Hepatic stellate cell (primary cell): ENCODE data around the gene ZNF580.

Source experiments
- DNase-seq: peaks from one replicate; pipeline ENCODE4 v3.0.0; 2011; ENCODE audit warnings: low spot score

Gene ZNF580

DNA sequence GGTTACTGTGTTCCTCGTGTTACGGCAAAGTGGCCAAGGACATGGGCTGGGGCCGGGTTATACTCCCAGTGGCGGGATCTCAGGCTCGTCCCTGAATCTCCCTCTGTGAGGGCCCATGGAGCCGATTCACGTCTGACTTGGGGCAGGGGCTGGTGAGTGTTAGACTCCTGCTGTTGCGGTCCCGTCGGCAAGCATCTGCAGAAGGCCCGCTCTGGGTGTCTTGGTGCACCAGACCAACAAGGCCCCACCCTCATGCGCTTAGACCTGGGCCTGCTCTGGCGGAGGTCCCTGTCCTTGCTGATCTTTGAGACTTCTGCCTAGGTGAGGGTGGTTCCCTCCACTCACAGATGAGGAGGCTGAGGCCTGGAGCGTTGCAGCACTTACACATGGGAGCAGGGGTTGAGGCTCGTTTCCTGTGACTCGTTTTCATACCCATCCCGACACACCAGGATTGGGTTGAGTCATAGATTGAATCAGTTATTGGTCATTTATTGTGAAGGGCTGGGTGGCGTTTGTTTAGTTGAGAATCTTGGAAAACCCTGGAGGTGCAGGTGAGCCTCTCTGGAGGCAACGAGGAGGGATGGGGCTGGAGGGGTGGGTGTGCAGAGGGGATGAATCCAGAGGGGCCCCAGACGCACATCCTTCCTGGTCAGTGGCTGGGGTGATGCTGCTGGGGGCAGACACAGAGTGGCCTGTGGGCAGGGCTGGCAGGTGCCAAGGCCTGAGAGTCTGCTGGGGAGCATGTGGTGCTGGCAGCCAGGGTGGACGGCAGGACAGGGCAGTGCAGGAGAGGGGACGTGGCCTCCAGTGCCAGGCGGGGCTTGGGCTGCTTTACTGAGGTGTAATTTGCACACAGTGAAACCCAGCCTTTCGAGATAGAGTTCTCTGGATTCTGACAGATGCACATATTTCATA, 38.8 kb downstream of the ZNF580 start:
- DNase-seq = no peak

DNA sequence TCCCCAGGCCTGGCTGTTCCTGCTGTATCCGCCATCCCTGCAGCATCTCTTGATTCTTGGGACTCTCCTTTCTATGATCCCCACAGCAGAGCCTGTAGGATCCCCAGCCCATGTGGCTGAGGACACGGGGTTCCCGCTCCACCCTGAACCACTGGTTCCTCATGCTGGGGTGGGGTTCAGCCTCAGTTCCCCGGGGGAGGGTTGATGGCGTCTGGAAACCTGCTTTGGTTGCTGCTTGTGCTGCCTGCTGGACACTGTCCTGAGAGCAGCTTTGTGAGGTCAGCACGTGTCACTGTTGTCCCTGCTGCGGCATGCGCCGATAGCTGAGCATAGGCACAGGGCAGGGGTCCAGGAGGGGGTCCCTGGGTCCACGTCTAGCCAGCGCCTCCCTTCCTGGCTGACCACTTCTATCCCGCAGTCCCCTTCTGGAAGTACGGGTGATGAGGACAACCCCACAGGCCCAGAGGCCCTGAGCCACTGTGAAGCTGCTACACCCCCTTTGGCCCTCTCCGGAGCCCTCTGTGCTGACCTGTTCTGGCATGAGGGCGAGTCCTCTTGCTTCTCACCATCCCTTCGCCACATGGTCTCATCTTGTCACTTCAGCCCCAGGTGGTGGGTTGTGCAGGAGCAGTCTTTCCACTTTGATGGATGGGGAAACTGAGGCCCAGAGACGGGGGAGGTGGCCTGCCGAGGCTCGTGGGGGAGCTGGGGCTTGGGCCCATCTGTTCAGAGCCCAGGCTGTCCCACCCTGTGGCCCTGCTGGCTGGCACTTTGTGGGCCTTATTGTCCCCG, 39.7 kb downstream of the ZNF580 start:
- no peak for DNase-seq

DNA sequence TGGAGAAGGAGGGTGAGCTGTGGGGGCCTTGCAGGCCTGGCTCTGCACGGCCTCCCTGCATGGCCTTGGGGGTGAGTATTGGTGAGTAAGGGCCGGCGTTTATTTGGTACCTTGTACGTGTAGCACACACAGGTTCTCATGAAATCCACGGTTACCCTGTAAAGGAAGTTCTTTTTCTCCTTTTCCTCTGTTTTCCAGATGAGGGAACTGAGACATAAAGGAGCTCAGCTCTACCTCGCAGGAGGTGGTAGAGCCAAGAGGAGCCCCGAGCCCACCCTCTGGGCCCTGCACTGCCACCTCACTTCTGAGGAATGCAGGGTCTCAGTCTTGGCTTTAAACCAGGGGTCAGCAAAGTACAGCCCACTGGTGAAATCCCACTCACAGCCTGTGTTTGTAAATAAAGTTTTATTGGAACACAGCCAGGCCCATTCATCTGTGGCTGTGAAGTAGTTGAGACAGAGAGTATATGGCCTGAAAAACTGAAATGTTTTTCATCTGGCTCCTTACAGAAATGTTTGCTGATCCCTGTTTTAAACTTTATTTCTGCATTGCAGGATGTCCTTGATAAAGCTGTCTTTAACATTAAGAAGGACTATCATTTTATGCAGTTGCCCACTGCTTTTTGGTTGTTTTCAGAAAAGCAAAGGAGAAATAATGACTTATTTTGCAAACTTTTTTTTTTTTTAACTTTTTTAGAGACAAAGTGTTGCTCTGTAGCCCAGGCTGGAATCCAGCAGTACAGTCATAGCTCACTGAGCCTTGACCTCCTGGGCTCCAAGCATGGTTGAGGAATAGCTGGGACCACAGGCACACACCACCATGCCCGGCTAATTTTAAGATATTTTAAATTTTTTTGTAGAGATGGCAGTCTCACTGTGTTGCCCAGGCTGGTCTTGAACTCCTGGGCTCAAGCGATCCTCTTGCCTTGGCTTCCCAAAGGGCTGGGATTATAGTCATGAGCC, 40.6 kb downstream of the ZNF580 start:
- DNase-seq = no peak

DNA sequence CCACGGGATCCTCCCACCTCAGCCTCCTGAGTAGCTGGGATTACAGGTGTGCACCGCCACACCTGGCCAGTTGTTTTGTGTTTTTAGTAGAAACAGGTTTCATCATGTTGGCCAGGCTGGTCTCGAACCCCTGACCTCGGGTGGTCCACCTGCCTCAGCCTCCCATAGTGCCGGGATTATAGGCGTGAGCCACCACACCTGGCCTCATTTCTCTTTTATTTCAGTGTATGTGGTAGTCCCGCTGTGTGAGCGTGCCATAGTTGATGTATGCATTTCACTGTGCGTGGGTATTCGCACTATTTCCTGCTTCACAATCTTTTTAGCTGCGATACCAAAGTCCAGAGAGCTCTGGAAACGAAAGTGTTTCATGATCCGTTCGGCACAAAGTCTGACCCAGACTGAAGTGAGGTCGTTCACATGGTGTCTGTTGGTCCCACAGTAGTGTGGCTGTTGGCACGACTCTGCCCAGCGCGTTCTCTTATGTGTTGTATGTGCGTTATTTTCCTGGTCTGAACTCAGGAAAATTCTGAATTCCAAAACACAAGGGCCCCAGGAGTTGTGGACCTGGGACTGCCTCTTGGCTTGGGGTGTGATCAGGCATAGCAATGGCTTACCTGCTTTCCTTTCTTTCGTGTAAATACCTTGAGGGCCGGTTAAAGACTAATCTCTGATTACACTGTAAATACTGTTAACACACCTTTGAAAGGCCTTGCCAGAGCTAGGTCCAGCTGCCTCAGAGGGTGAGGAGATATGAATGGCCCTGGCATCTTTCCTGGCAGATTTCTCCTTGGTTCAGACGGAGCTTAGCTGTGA, 42.9 kb downstream of the ZNF580 start:
- no peak for DNase-seq

DNA sequence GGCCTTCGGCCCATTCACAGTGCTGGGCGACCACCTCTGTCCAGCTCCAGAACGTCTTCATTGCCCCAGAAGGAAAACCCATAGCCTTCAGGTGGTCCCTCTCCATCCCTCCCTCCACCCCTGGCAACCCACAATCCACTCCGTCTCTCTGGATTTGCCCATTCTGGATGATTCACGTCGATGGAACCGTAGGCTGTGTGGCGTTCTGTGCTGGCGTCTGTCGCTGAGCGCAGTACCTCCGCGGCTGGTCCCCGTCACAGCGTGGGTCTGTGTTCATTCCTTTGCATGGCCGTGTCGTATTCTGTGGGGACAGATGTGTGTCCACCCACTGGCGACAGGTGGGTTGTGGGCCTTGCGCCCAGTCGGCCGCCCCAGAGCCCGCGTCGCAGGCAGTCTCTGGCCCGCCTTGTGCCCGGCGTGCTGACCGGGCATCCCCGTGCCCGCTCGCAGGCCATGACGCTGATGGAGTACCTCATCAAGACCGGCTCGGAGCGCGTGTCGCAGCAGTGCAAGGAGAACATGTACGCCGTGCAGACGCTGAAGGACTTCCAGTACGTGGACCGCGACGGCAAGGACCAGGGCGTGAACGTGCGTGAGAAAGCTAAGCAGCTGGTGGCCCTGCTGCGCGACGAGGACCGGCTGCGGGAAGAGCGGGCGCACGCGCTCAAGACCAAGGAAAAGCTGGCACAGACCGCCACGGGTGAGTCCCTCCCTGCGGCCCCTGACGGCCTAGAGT, 44.3 kb downstream of the ZNF580 start:
- no peak for DNase-seq

DNA sequence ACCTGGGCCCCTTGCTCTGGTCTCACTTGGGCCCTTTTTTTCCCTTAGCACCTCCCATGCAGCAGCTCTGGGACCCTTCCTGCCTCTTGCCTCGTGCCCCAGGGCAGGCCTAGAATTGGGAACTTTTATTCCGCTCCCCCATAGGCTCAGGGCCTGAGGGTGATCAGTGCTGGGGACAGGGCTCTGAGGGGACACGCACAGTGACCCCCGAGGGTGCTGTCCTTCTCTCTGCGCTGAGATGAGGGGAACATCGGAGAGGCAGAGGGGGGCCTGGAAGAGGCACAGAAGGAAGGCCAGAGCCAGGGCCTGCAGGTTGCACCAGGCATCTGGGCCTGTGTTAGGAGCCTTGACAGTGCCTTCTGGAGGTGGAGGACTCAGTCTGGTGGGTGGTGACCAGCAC, 45.0 kb downstream of the ZNF580 start:
- DNase-seq = no peak

DNA sequence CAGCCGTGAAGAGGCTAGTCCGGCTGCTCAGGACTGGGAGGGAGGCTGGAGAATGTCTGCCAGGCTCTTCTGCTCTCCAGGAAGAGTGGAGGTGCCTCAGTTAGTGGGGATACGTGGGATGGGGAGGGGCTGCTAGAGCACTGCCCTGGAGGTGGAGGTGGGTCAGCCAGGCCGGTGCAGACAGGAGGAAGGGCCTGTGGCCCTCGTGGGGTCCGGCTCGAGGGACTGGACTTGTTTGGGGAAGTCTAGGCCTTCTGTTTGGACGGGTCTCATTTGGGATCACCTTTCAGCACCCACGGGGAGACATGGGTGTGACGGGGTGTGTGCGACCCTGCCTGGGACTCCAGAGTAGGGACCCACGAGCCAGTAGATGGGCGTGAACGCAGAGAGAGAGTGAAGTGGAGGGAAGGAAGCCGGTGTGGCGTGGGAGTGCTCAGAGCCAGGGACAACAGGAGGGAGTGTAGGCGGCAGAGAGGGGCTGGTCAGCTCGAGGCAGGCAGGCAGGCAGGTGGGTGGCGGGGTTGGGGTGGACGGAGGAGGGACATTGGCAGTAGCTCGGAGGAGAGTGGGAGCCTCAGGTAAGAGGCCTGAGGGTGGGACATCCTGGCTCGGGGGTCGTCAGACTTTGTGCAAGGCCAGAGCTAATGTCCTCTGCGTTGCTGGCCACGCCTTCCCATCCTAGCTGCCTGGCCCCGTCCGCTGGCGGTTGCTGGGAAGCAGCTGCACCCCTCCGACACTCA, 45.7 kb downstream of the ZNF580 start:
- no peak for DNase-seq

DNA sequence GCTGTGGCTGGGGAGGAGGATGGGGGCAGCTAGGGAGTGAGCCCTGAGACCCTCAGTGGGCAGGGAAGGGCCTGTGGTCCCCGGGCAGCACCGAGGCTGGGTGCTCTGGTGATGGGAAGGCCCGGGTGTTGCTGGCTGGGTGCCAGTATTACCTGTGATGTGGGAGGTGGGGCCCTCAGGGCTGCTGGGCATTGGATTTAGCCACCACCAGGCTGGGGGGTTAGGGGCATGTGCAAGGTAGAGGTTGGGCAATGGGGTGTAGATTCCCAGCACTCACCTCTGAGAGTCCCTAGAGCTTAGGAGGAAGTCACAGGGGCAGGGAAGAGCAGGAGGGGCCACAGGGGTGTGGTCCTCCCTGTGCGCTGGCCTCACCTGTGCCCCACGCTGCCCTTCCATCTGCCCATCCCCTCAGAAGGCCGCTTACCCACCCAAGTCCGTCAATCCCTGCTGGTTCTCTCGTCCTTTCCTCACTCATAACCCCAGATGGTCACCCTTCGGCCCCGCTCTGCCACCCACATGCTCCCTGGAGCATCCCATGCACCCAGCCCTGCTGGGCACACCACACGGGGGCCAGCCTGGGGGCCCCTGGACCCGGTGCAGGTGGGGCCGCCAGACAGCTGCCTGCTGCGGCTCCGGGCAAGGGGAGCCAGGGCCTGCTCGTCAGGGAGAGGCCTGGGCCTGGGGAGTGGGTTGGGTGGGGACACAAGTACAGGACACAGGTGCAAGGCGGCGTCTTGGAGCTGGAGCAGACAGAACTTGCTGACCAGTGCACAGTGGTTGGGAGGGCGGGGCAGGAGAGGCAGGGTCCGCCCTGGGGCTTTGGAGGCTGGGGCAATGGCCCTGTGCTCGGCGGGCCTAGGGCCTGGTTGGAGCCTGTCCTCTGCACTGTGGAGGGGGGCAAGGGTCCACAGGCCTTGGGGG, 46.7 kb downstream of the ZNF580 start:
- no peak for DNase-seq

DNA sequence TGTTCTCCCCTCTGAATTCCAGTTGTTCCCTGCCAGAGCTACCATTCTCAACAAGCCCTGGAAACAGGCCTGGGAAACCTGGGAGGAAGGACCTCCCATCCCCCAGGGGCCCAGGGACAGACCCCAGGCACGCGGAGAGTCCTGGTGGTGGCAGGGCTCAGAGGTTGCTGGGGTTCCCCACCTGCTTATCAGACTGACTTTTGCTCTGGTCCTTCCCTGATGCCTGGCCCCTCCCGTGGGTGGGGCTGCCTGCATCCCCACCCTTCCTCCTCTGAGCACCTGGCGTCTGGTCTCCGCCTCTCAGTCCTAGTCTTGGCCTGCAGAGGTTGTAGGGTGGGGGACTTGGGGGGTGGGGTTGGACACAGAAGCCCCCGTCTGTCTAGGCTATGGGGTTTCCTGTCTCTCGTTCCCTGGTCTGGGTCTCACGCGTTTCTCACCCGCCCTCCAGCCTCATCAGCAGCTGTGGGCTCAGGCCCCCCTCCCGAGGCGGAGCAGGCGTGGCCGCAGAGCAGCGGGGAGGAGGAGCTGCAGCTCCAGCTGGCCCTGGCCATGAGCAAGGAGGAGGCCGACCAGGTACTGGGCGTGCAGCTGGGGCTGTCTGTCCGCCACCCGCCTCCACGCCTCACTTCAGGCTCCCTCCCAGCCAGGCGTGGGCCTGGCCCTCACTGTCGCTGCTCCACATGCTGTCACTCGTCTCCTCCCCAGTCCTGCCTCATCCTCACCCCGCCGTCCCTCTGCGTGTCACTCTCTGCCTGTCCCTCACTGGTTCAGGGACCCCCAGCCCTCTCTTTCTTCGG, 47.8 kb downstream of the ZNF580 start:
- DNase-seq = no peak

DNA sequence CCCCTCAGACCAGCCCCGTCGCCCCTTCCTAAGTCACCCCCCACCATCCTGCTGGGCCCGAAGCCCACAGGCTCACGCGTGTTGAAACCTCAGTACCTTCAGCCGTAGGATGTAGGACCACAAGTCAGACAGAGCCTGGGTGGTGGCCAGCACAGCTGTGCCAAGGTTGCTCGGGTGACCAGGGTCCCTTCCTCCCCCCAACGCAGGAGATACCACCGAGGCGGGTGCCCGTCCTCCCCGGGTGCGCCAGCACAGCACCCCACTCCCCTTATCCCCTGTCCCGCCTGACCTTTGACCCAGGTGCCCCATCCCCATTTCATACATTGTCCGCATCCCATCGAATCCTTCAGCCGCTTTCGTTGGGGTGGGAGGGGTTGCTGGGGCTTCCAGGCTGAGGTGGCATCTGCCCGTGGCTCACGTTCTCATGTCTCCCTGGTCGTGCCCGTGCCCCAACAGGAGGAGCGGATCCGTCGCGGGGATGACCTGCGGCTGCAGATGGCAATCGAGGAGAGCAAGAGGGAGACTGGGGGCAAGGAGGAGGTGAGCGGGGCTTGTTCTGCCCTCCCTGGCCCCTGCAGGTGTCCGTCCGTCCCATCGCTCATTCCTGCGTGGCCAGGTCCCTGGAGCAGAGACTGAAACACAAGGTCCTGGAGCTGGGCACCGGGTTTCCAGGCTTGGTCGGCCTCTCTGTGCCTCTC, 48.8 kb downstream of the ZNF580 start:
- no peak for DNase-seq

DNA sequence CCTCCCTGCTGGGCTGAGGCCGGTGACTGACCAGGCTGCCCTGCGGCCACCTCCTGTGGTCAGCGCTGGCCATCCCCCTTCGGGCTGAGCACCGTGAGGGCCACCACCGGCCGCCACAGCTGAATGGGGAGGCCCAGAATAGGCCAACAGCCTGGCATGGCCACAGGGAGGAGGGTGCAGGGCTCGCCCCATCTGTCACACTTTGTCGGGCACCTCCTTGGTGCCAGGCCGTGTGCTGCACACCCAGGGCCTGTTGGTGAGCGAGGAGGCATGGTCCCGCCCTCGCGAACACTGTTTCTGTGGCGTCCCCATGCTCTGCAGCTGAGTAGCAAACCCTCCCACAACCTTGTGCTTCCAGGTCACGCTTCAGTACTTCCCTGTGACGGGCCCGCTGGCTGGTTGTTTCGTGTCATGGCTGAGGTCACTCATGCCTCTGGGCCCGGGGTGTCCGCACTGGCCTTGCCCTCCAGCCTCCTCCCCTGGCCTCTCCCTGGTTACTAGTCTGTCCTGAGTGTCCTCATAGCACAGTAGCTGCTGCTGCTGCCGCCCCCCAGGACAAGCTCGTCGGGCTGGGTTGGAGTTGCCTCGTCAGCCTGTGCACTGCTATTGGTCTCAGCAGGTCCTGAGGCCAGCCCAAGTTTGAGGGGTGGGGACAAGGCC, 49.4 kb downstream of the ZNF580 start:
- DNase-seq = no peak

DNA sequence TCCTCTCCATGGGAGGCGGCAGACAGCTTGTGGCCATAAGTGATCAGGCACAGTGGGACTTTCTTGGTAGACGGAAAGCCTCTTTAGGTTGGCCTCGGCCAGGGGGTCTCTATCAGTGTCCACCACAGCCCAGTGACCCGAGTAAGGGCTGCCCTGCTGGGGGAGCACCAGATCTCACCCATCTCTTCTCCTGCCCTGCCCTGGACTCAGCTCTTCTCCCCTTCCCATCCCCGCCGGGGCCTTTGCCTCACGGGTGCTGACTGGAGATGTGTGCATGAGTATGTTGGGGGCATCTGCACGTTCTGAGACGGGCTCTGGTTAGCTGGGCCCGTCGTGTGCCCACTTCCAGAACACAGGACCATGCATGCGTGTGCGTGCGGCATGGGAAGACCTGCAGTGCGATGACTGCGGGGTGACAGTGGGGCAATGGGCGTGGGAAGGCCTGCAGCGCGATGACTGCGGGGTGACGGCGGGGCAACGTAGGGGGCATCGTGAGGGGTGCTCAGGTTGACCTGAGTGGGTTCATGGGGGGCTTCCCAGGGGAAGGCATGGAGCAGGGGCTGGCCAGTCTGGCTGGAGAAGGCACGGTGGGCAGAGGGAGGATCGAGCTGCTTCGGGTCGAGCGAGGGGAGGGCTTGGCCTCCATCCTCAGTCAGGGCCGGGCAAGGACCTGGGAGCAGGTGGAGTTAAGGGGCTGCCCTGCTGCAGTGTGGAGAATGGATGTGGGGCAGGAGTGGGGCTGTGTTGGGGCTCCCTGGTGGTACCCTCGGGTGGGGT, 50.2 kb downstream of the ZNF580 start:
- DNase-seq = no peak

DNA sequence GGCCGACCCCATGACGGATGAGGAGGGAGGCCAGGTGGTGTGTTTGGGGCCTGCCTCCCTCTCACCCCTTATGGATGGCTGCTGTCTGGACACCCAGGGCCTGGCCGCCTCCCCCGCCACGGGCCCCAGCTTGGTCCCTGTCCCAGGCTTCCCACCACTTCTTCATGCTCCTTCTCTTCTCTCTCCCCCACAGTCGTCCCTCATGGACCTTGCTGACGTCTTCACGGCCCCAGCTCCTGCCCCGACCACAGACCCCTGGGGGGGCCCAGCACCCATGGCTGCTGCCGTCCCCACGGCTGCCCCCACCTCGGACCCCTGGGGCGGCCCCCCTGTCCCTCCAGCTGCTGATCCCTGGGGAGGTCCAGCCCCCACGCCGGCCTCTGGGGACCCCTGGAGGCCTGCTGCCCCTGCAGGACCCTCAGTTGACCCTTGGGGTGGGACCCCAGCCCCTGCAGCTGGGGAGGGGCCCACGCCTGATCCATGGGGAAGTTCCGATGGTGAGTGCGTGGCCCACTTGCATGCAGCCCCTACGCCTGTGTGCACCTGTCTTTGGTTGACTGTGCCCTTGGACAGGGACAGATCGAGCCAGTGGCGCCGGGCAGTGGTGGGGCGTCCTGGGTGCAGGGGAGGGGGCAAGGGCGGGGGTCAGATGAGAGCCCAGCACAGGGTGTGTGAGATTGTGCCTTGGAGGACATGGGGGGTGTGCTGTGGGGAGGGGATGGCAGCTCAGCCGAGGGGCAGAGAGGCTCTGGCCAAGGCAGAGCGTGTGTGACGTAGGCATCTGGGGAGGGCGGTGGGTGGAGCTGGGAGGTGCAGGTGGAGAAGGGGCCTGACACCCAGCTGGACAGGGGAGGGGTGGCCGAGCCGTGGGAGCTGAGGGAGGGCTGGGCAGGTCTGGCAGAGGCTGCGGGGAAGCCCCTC, 51.0 kb downstream of the ZNF580 start:
- DNase-seq = no peak

DNA sequence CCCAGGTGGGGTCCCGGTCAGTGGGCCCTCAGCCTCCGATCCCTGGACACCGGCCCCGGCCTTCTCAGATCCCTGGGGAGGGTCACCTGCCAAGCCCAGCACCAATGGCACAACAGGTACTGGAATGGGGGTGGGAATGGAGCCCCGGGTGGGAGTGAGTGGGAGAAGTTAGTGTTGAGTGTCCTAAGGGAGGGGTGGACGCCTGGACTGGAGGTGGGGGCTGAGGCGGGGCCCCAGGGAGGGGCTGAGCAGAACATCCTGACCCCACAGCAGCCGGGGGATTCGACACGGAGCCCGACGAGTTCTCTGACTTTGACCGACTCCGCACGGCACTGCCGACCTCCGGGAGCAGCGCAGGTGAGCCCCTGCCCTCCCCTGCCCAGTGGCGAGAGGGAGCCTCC, 51.9 kb downstream of the ZNF580 start:
- DNase-seq = no peak
